ENCODE data around the gene ATP2B2.

The ATP2B2 gene

GRCh38 chr3:10426346-10427220 lies 78.8 kb downstream of the ATP2B2 start:
- Histone ChIP-seq H3K9me3 (ENCODE audit: severe bottlenecking) (no peaks in the 10 kb centered on the region), H3K4me1 (ENCODE audit: insufficient read depth, poor library complexity, severe bottlenecking) (no peaks in the 10 kb centered on the region), H3K27ac (ENCODE audit: poor library complexity, severe bottlenecking) (no peak overlapping the region), H3K27me3 (ENCODE audit: insufficient read depth, poor library complexity, severe bottlenecking) (no peaks in the 10 kb centered on the region), H3K36me3 (ENCODE audit: low read depth) (no peaks in the 10 kb centered on the region), H3K4me3 (ENCODE audit: severe bottlenecking) (no peak overlapping the region)
- no peak for DNase-seq (ENCODE audit: low spot score)
- no peak for ATAC-seq (ENCODE audit: low read depth)
- no peak for TF ChIP-seq CTCF (IDR thresholded peaks at IDR 0.05; ENCODE audit: poor library complexity, severe bottlenecking)

GRCh38 chr3:10423171-10423882 lies 82.1 kb downstream of the ATP2B2 start:
- Histone ChIP-seq H3K27ac (ENCODE audit: poor library complexity, severe bottlenecking) (no peak overlapping the region), H3K4me1 (ENCODE audit: insufficient read depth, poor library complexity, severe bottlenecking) (no peaks in the 10 kb centered on the region), H3K36me3 (ENCODE audit: low read depth) (no peaks in the 10 kb centered on the region), H3K9me3 (ENCODE audit: severe bottlenecking) (no peaks in the 10 kb centered on the region), H3K4me3 (ENCODE audit: severe bottlenecking) (no peak overlapping the region), H3K27me3 (ENCODE audit: insufficient read depth, poor library complexity, severe bottlenecking) (no peaks in the 10 kb centered on the region)
- no peak for ATAC-seq (ENCODE audit: low read depth)
- no peak for TF ChIP-seq CTCF (IDR thresholded peaks at IDR 0.05; ENCODE audit: poor library complexity, severe bottlenecking)
- DNase-seq (ENCODE audit: low spot score) = no peak

- no peaks in the 10 kb centered on the region for H3K4me1 ChIP-seq (ENCODE audit: insufficient read depth, poor library complexity, severe bottlenecking)
- H3K36me3 ChIP-seq (ENCODE audit: low read depth) = no peaks in the 10 kb centered on the region
- no peak for ATAC-seq (ENCODE audit: low read depth)
- no peak for DNase-seq (ENCODE audit: low spot score)
- no peaks in the 10 kb centered on the region for H3K27me3 ChIP-seq (ENCODE audit: insufficient read depth, poor library complexity, severe bottlenecking)
- no peak overlapping the region for H3K27ac ChIP-seq (ENCODE audit: poor library complexity, severe bottlenecking)
- H3K4me3 ChIP-seq (ENCODE audit: severe bottlenecking) = no peak overlapping the region
- no peak for TF ChIP-seq CTCF (IDR thresholded peaks at IDR 0.05; ENCODE audit: poor library complexity, severe bottlenecking)
- H3K9me3 ChIP-seq (ENCODE audit: severe bottlenecking) = no peaks in the 10 kb centered on the region
Measured at GRCh38 chr3:10421996-10422395, 83.4 kb downstream of the ATP2B2 start.

- no peak overlapping the region for H3K4me3 ChIP-seq (ENCODE audit: severe bottlenecking)
Measured at GRCh38 chr3:10420745-10421475, 84.5 kb downstream of the ATP2B2 start.

More at GRCh38 chr3:10420745-10421475, 84.5 kb downstream of the ATP2B2 start:
- Histone ChIP-seq H3K9me3 (ENCODE audit: severe bottlenecking) (no peaks in the 10 kb centered on the region), H3K4me1 (ENCODE audit: insufficient read depth, poor library complexity, severe bottlenecking) (no peaks in the 10 kb centered on the region), H3K36me3 (ENCODE audit: low read depth) (no peaks in the 10 kb centered on the region), H3K27ac (ENCODE audit: poor library complexity, severe bottlenecking) (no peak overlapping the region), H3K27me3 (ENCODE audit: insufficient read depth, poor library complexity, severe bottlenecking) (no peaks in the 10 kb centered on the region)
- DNase-seq (ENCODE audit: low spot score) = no peak
- TF ChIP-seq CTCF (IDR thresholded peaks at IDR 0.05; ENCODE audit: poor library complexity, severe bottlenecking) = no peak
- ATAC-seq (ENCODE audit: low read depth) = no peak

Data from RWPE2 (cell line).